GM12878 (cell line): Measurements from ENCODE around the gene USP16. TPM values are rescaled to one million over a fixed set of nuclear protein-coding genes. Genes with fewer than 3 reads are reported as not detected.

Source experiments
- BACH1 ChIP-seq: fragments of 450-650 bp; IDR thresholded peaks from 2 replicates; pipeline ENCODE4 v1.6.1; 2017; ENCODE audit warnings: mild to moderate bottlenecking, borderline replicate concordance
- BCL11A ChIP-seq: IDR thresholded peaks from 2 replicates; pipeline ENCODE4 v1.6.1; 2011; ENCODE audit warnings: low read depth, low read length
- CEBPB ChIP-seq, 2 experiments: fragments of 150-350 bp in 1 of 2; IDR thresholded peaks; 2 replicates each; pipeline ENCODE4 v1.6.1; 2012 to 2014; ENCODE audit warnings: low read depth in 2 of 2, low read length in 2 of 2, borderline replicate concordance in 1 of 2, inconsistent platforms in 1 of 2
- CHD2 ChIP-seq: IDR thresholded peaks from 2 replicates; pipeline ENCODE4 v1.6.1; 2011; ENCODE audit warnings: low read depth, low read length, improper control_type of control experiment, borderline replicate concordance
- EP300 ChIP-seq, 2 experiments: fragments of 150-350 bp in 1 of 2; IDR thresholded peaks; 2 replicates each; pipeline ENCODE4 v1.6.1; 2011 to 2012; ENCODE audit warnings: low read depth in 2 of 2, low read length in 2 of 2, borderline replicate concordance in 1 of 2, improper control_type of control experiment in 1 of 2, inconsistent platforms in 1 of 2; ENCODE audit not compliant: control insufficient read depth in 1 of 2
- FOS ChIP-seq: IDR thresholded peaks from 3 replicates; pipeline ENCODE4 v1.6.1; 2011; ENCODE audit warnings: borderline replicate concordance; ENCODE audit not compliant: insufficient read length; ENCODE audit errors: extremely low read depth
- FOXK2 ChIP-seq: fragments of 450-650 bp; IDR thresholded peaks from 2 replicates; pipeline ENCODE4 v1.6.1; 2017; ENCODE audit warnings: mild to moderate bottlenecking, moderate library complexity
- KLF5 ChIP-seq: fragments of 450-650 bp; IDR thresholded peaks from 2 replicates; pipeline ENCODE4 v1.6.1; 2014; ENCODE audit warnings: mild to moderate bottlenecking; ENCODE audit not compliant: partially characterized antibody
- MAX ChIP-seq: IDR thresholded peaks from 2 replicates; pipeline ENCODE4 v1.6.1; 2012; ENCODE audit warnings: low read depth, low read length, improper control_type of control experiment
- NBN ChIP-seq: fragments of 450-650 bp; IDR thresholded peaks from 2 replicates; pipeline ENCODE4 v1.6.1; 2016
- NFIC ChIP-seq: IDR thresholded peaks from 2 replicates; pipeline ENCODE4 v1.6.1; 2012; ENCODE audit warnings: low read depth, mild to moderate bottlenecking, inconsistent platforms, low read length, moderate library complexity
- PML ChIP-seq: IDR thresholded peaks from 2 replicates; pipeline ENCODE4 v1.6.1; 2012; ENCODE audit warnings: low read length, inconsistent platforms
- RB1 ChIP-seq: fragments of 450-650 bp; formaldehyde crosslinking; IDR thresholded peaks from 2 replicates; pipeline ENCODE4 v1.6.1; 2017; ENCODE audit warnings: mild to moderate bottlenecking, borderline replicate concordance
- SPI1 ChIP-seq: IDR thresholded peaks from 2 replicates; pipeline ENCODE4 v1.6.1; 2011; ENCODE audit warnings: low read depth, mild to moderate bottlenecking, low read length, moderate library complexity, borderline replicate concordance; ENCODE audit not compliant: insufficient read depth
- STAT1 ChIP-seq: fragments of 450-650 bp; conservative IDR thresholded peaks from 2 replicates; pipeline ENCODE4 v1.6.1; 2014; ENCODE audit warnings: antibody characterized with exemption, mild to moderate bottlenecking
- TAF1 ChIP-seq: IDR thresholded peaks from 2 replicates; pipeline ENCODE4 v1.6.1; 2011; ENCODE audit warnings: mild to moderate bottlenecking, low read depth, low read length, borderline replicate concordance
- TCF7 ChIP-seq: IDR thresholded peaks from 2 replicates; pipeline ENCODE4 v1.6.1; 2014; ENCODE audit warnings: antibody characterized with exemption, borderline replicate concordance
- YBX1 ChIP-seq: fragments of 450-650 bp; IDR thresholded peaks from 2 replicates; pipeline ENCODE4 v1.6.1; 2016; ENCODE audit warnings: antibody characterized with exemption
- ZBED1 ChIP-seq: IDR thresholded peaks from 2 replicates; pipeline ENCODE4 v1.6.1; 2016; ENCODE audit warnings: borderline replicate concordance
- ZBTB33 ChIP-seq: fragments of 450-650 bp; IDR thresholded peaks from 2 replicates; pipeline ENCODE4 v1.6.1; 2017; ENCODE audit warnings: mild to moderate bottlenecking
- ZNF274 ChIP-seq: IDR thresholded peaks from one replicate; pipeline ENCODE4 v1.8.0; 2011; ENCODE audit not compliant: insufficient read length, insufficient read depth
- ZSCAN29 ChIP-seq: fragments of 450-650 bp; IDR thresholded peaks from 2 replicates; pipeline ENCODE4 v1.6.1; 2017; ENCODE audit warnings: mild to moderate bottlenecking, moderate library complexity
- polyA plus RNA-seq, 11 experiments: library from polyadenylated mRNA; depleted of rRNA in 4 of 11; unstranded in 6 of 11; stranded (reverse) in 5 of 11; fragments of >200 nt; fragmentation: Nextera tagmentation in 4 of 11; fragmentation: Illumina TruSeq in 1 of 11; extraction: Ambion mirVana in 4 of 11; extraction: Trizol in 1 of 11; gene quantifications; 1 replicate in 1 of 11; 2 replicates in 10 of 11; pipeline versions ENCODE4 v1.2.1 to v1.2.3, GENCODE V29; 2011 to 2016; ENCODE audit warnings: inconsistent platforms in 2 of 11, missing spikeins in 2 of 11, low read depth in 1 of 11
- total RNA-seq, 4 experiments: library from RNA; depleted of rRNA in 3 of 4; stranded (reverse); fragments of >200 nt in 3 of 4; fragmentation: Illumina TruSeq in 1 of 4; extraction: Trizol in 1 of 4; gene quantifications; 2 replicates each; pipeline versions ENCODE4 v1.2.1 to v1.2.3, GENCODE V29; 2013 to 2021
- TF ChIP-seq, protein P1 (sequence below): IDR thresholded peaks from 2 replicates; pipeline ENCODE4 v1.6.1; 2012; ENCODE audit warnings: mild to moderate bottlenecking, low read depth, low read length
- TF ChIP-seq, protein P2 (sequence below): fragments of 450-650 bp; IDR thresholded peaks from 2 replicates; pipeline ENCODE4 v1.6.1; 2016; ENCODE audit warnings: mild to moderate bottlenecking

Gene USP16
- total and polyA plus RNA-seq, 10 of the 15 experiments (the other 5 are each of a cell fraction or from before 2014, with no cell fraction given): 29.5 to 68.7 (median 52.3) TPM

GRCh38 chr21:29073222-29074006, 48.9 kb downstream of the USP16 start, which contains the start of gene CCT8 (continued):
- TF ChIP-seq, protein P1, sequence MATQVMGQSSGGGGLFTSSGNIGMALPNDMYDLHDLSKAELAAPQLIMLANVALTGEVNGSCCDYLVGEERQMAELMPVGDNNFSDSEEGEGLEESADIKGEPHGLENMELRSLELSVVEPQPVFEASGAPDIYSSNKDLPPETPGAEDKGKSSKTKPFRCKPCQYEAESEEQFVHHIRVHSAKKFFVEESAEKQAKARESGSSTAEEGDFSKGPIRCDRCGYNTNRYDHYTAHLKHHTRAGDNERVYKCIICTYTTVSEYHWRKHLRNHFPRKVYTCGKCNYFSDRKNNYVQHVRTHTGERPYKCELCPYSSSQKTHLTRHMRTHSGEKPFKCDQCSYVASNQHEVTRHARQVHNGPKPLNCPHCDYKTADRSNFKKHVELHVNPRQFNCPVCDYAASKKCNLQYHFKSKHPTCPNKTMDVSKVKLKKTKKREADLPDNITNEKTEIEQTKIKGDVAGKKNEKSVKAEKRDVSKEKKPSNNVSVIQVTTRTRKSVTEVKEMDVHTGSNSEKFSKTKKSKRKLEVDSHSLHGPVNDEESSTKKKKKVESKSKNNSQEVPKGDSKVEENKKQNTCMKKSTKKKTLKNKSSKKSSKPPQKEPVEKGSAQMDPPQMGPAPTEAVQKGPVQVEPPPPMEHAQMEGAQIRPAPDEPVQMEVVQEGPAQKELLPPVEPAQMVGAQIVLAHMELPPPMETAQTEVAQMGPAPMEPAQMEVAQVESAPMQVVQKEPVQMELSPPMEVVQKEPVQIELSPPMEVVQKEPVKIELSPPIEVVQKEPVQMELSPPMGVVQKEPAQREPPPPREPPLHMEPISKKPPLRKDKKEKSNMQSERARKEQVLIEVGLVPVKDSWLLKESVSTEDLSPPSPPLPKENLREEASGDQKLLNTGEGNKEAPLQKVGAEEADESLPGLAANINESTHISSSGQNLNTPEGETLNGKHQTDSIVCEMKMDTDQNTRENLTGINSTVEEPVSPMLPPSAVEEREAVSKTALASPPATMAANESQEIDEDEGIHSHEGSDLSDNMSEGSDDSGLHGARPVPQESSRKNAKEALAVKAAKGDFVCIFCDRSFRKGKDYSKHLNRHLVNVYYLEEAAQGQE: no peak
- TF ChIP-seq YBX1 (no peak), KLF5 (peak; percentile 84), ZNF274 (no peak), NFIC (no peak), CEBPB (IDR thresholded peaks at IDR 0.05; ENCODE audit: borderline replicate concordance in 1 of 2, low read depth in 2 of 2, low read length in 2 of 2) (no peak; a peak in 1 of 4 replicates), NBN (peak; percentile 71; the same call in 1 of the 2 replicates), RB1 (no peak; the same call in 1 of the 2 replicates), ZBTB33 (no peak), ZSCAN29 (no peak), TAF1 (peak; percentile 92), PML (peak; percentile 96), FOXK2 (no peak), STAT1 (no peak; the same call in 1 of the 2 replicates), CHD2 (peak; percentile 100), BCL11A (0 out of 2 replicates have a peak, but pooled peaks have one; percentile 16), ZBED1 (no peak), EP300 (IDR thresholded peaks at IDR 0.05; ENCODE audit: borderline replicate concordance in 1 of 2, control insufficient read depth in 1 of 2, low read depth in 2 of 2, low read length in 2 of 2) (peak in 1 of 2 experiments; percentile 49; a peak in 1 of 4 replicates), BACH1 (no peak; the same call in 1 of the 2 replicates), SPI1 (peak; percentile 46; the same call in 1 of the 2 replicates), FOS (no peak), TCF7 (no peak), MAX (peak; percentile 88)
- TF ChIP-seq, protein P2, sequence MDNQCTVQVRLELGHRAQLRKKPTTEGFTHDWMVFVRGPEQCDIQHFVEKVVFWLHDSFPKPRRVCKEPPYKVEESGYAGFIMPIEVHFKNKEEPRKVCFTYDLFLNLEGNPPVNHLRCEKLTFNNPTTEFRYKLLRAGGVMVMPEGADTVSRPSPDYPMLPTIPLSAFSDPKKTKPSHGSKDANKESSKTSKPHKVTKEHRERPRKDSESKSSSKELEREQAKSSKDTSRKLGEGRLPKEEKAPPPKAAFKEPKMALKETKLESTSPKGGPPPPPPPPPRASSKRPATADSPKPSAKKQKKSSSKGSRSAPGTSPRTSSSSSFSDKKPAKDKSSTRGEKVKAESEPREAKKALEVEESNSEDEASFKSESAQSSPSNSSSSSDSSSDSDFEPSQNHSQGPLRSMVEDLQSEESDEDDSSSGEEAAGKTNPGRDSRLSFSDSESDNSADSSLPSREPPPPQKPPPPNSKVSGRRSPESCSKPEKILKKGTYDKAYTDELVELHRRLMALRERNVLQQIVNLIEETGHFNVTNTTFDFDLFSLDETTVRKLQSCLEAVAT: peak; percentile 100
